Inferior parietal cortex (tissue), 1 donor: Measurements from ENCODE around the gene EME1.
"Not testable (repeated sequence)": the region's sequence is repeated elsewhere in the genome, so short reads cannot be mapped to it uniquely, and the experiment has no call there.

Experiments
- DNase-seq: peaks from one replicate; pipeline ENCODE4 v3.0.0-alpha.2; 2016; ENCODE audit errors: extremely low spot score

The EME1 gene

GRCh38 chr17:50393700-50394099 is 20.7 kb downstream of the EME1 start:
- no peak for DNase-seq

- DNase-seq, result no peak
Measured at GRCh38 chr17:50394711-50395110, 21.7 kb downstream of the EME1 start.

GRCh38 chr17:50396261-50397110 is 23.5 kb downstream of the EME1 start:
- DNase-seq, result peak; percentile 14

- DNase-seq, result peak; percentile 79
Measured at GRCh38 chr17:50397111-50397918, 24.3 kb downstream of the EME1 start, which contains the start of gene LRRC59. TSS of gene LRRC59 (minus strand) at chr17:50397523. CDS start at chr17:50397317, 206 bp downstream.

GRCh38 chr17:50397919-50398285 is 24.9 kb downstream of the EME1 start:
- no peak for DNase-seq

- DNase-seq, result not testable (repeated sequence)
Measured at GRCh38 chr17:50398672-50399071, 25.6 kb downstream of the EME1 start.

- DNase-seq, result not testable (repeated sequence)
Measured at GRCh38 chr17:50399591-50399990, 26.6 kb downstream of the EME1 start.

- DNase-seq, result not testable (repeated sequence)
Measured at GRCh38 chr17:50405351-50405750, 32.3 kb downstream of the EME1 start.

- DNase-seq, result no peak
Measured at GRCh38 chr17:50406578-50406977, 33.5 kb downstream of the EME1 start.

GRCh38 chr17:50407921-50408320 is 34.9 kb downstream of the EME1 start:
- no peak for DNase-seq

GRCh38 chr17:50412188-50412732 is 39.2 kb downstream of the EME1 start:
- no peak for DNase-seq

GRCh38 chr17:50414808-50415207 is 41.8 kb downstream of the EME1 start:
- no peak for DNase-seq

- DNase-seq, result not testable (repeated sequence)
Measured at GRCh38 chr17:50419577-50419976, 46.5 kb downstream of the EME1 start.

- no peak for DNase-seq
Measured at GRCh38 chr17:50420419-50421112, 47.5 kb downstream of the EME1 start.

- DNase-seq, result no peak
Measured at GRCh38 chr17:50421308-50422051, 48.5 kb downstream of the EME1 start.

- DNase-seq, result no peak
Measured at GRCh38 chr17:50422738-50423137, 49.7 kb downstream of the EME1 start.

GRCh38 chr17:50423553-50424159 is 50.6 kb downstream of the EME1 start:
- no peak for DNase-seq

- DNase-seq, result no peak
Measured at GRCh38 chr17:50424246-50424995, 51.4 kb downstream of the EME1 start.

- DNase-seq, result no peak
Measured at GRCh38 chr17:50424996-50425681, 52.1 kb downstream of the EME1 start.
